Vagina (tissue), 2 donors: ENCODE measurements around the gene ADNP2. TPM values are rescaled to one million over a fixed set of nuclear protein-coding genes. Genes with fewer than 3 reads are reported as not detected.

Experiments used
- DNase-seq, 2 donors: peaks; one replicate each; pipeline ENCODE4 v3.0.0-alpha.2; 2017; ENCODE audit errors: extremely low spot score in 2 of 2
- H3K27ac ChIP-seq: fragments of 200-600 bp; sonication (generic); one replicate; pipeline ENCODE4 v1.5.1; 2019
- H3K27me3 ChIP-seq: fragments of 200-600 bp; sonication (generic); one replicate; pipeline ENCODE4 v1.5.1; 2019
- H3K36me3 ChIP-seq, 2 donors: fragments of 200-600 bp; sonication (generic); one replicate each; pipeline ENCODE4 v1.5.1; 2017 to 2019
- H3K4me1 ChIP-seq: fragments of 200-600 bp; sonication (generic); one replicate; pipeline ENCODE4 v1.5.1; 2019
- H3K4me3 ChIP-seq, 2 donors: fragments of 200-600 bp; sonication (generic); 1 replicate in 1 of 2; 2 replicates in 1 of 2; pipeline ENCODE4 v1.5.1; 2016 to 2019
- H3K9me3 ChIP-seq: fragments of 200-600 bp; sonication (generic); one replicate; pipeline ENCODE4 v1.5.1; 2019
- POLR2A ChIP-seq, 2 donors: fragments of 450-650 bp; IDR thresholded peaks; one replicate each; pipeline ENCODE4 v1.6.1; 2017; ENCODE audit warnings: antibody characterized with exemption in 2 of 2, mild to moderate bottlenecking in 2 of 2, moderate library complexity in 2 of 2
- POLR2AphosphoS5 ChIP-seq, 2 donors: sonication (generic); formaldehyde crosslinking; IDR thresholded peaks; one replicate each; pipeline ENCODE4 v1.9.0; 2017; ENCODE audit warnings: antibody characterized with exemption in 2 of 2, mild to moderate bottlenecking in 2 of 2, low read depth in 1 of 2; ENCODE audit not compliant: insufficient read depth in 1 of 2
- intact Hi-C: fragments of 100-400 bp; cut with DNase I; formaldehyde crosslinking; loops from one replicate; pipeline ENCODE4 v1.15.1; 2023
- total RNA-seq: library from RNA; depleted of rRNA; stranded (reverse); fragments of >200 nt; gene quantifications from one replicate; pipeline ENCODE4 v1.2.3, GENCODE V29; 2016
- TF ChIP-seq, protein P1 (sequence below), 3 experiments: fragments of 450-650 bp in 2 of 3; fragments of 200-600 bp in 1 of 3; sonication (generic) in 1 of 3; IDR thresholded peaks; one replicate each; pipeline ENCODE4 v1.5.1; 2017 to 2019; ENCODE audit warnings: antibody characterized with exemption in 3 of 3, mild to moderate bottlenecking in 2 of 3, moderate library complexity in 2 of 3

The ADNP2 gene
- total RNA-seq, 1 donor from 2014 or later, result 21.4 TPM

DNA sequence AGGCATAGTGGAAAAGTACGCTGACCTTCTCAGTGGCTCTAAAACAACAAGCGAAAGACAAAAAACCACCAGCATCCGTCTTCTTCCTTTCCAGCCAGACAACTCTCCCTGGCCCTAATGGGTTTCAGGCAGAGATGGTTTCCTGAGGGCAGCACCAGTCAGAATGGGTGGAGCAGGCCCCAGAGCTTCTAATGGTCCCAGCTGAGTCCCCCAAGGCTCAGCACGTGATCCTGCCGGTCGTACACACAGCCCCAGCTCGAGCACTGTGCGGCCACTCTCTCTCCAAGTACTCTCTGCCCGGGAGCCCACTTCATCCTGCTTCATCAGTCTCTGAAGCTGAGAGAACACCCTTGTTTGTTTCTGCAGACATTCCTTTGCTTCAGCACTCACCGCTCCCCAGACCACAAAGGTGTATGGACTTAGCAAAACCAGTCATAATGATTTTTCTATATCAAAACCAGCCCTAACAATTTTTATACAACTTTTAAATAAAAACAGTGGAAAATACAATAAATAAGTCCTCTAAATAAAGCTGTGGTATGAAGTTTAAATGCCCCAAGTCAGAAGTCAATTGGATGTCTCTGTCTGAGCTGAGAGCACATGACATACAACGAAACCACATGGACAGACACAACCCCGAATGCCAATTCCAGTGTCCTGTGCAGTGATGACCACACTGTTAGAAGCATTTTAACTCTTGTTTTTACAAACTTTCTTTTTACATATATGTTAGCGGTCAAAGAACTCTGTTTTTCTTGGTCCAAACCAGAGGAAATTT, 74.4 kb downstream of the ADNP2 start:
- intact Hi-C loops, result no loop called here
- DNase-seq, result no peak
- Histone ChIP-seq H3K4me1 (peaks cover 35% of the 10 kb centered on the region), H3K27me3 (no peaks in the 10 kb centered on the region), H3K4me3 (no peak overlapping the region), H3K27ac (no peak overlapping the region), H3K36me3 (no peaks in the 10 kb centered on the region), H3K9me3 (no peaks in the 10 kb centered on the region)
- TF ChIP-seq POLR2AphosphoS5 (IDR thresholded peaks at IDR 0.05; ENCODE audit: insufficient read depth in 1 of 2, low read depth in 1 of 2) (no peak), POLR2A (IDR thresholded peaks at IDR 0.05) (no peak)
- TF ChIP-seq, protein P1, sequence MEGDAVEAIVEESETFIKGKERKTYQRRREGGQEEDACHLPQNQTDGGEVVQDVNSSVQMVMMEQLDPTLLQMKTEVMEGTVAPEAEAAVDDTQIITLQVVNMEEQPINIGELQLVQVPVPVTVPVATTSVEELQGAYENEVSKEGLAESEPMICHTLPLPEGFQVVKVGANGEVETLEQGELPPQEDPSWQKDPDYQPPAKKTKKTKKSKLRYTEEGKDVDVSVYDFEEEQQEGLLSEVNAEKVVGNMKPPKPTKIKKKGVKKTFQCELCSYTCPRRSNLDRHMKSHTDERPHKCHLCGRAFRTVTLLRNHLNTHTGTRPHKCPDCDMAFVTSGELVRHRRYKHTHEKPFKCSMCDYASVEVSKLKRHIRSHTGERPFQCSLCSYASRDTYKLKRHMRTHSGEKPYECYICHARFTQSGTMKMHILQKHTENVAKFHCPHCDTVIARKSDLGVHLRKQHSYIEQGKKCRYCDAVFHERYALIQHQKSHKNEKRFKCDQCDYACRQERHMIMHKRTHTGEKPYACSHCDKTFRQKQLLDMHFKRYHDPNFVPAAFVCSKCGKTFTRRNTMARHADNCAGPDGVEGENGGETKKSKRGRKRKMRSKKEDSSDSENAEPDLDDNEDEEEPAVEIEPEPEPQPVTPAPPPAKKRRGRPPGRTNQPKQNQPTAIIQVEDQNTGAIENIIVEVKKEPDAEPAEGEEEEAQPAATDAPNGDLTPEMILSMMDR (IDR thresholded peaks at IDR 0.05), result no peak

DNA sequence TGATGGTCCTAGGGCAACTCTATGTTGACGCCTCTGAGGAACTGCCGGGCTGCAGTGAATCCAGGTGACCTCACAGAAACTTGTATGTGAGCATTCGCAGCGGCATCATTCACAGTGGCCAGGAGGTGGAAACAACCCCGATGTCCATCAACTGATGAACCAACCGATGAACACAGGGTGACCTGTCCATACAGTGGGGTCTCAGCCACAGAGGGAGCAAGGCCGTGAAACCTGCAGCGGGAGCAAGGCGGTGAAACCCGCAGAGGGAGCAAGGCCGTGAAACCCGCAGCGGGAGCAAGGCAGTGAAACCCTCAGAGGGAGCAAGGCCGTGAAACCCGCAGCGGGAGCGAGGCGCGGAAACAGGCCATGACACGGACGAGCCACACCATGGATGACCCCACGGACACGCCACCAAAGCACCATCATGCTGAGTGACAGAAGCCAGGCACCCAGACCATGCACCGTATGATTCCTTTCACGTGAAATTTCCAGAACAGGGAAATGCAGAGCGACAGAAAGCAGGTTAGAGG, 75.2 kb downstream of the ADNP2 start:
- Histone ChIP-seq H3K4me3 (no peak overlapping the region), H3K27me3 (no peaks in the 10 kb centered on the region), H3K27ac (no peak overlapping the region), H3K9me3 (no peaks in the 10 kb centered on the region), H3K36me3 (no peaks in the 10 kb centered on the region), H3K4me1 (peaks cover 31% of the 10 kb centered on the region)
- TF ChIP-seq, protein P1 (IDR thresholded peaks at IDR 0.05), result no peak
- TF ChIP-seq POLR2A (IDR thresholded peaks at IDR 0.05) (no peak), POLR2AphosphoS5 (IDR thresholded peaks at IDR 0.05; ENCODE audit: insufficient read depth in 1 of 2, low read depth in 1 of 2) (no peak)
- DNase-seq, result no peak
- intact Hi-C loops, result no loop called here

DNA sequence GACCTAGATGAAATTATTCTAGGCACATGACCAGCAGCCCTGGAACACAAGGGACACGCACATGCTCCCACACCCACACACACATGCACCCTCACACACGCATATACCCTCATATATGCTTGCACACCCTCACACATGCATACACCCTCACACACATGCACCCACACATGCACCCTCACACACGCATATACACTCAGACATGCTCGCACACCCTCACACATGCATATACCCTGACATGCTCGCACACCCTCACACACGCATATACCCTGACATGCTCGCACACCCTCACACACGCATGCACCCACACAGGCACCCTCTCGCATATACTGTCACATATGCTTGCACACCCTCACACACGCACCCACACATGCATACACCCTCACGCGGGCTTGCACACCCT, 76.5 kb downstream of the ADNP2 start:
- peaks cover 25% of the 10 kb centered on the region for H3K4me1 ChIP-seq
- no peak overlapping the region for H3K27ac ChIP-seq
- TF ChIP-seq POLR2A (IDR thresholded peaks at IDR 0.05), result no peak
- TF ChIP-seq POLR2AphosphoS5 (IDR thresholded peaks at IDR 0.05; ENCODE audit: insufficient read depth in 1 of 2, low read depth in 1 of 2), result no peak
- TF ChIP-seq, protein P1 (IDR thresholded peaks at IDR 0.05), result no peak
- no peak for DNase-seq
- H3K27me3 ChIP-seq, result no peaks in the 10 kb centered on the region
- intact Hi-C loops, result no loop called here
- H3K4me3 ChIP-seq, result no peak overlapping the region
- no peaks in the 10 kb centered on the region for H3K9me3 ChIP-seq
- H3K36me3 ChIP-seq, result no peaks in the 10 kb centered on the region

DNA sequence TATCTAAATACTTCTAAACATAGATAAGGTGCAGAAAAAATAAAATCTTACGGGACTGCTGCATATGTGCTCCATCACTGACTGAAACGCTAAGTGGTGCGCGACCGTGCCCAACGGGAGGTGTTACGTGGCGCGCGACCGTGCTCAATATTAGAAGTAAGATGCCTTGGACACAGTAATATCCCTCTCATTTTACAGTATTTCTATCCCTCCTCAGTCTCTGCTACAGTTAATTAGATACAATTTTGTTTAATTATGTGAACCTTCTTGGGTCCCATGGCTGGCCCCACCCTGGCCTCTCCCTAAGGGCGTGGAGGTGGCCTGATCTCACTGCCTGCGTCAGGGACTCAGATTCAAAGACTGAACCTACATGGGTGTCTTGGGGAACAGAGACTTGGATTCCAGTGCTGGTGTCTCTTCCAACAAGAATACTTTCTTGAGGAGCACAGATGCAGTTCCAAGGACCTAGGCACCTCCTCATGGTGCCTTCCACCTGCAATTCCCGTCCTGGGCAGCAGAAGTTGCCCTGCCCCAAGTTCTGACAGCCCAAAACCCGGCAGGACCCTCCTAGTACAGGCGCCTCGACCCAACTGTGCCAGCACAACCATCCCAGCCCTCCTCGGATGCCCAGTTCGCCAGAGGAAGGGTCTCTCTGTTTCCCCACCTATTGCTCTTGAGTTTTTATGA, 79.0 kb downstream of the ADNP2 start:
- Histone ChIP-seq H3K4me3 (no peak overlapping the region), H3K9me3 (no peaks in the 10 kb centered on the region), H3K4me1 (peaks cover 4% of the 10 kb centered on the region), H3K27me3 (no peaks in the 10 kb centered on the region), H3K27ac (no peak overlapping the region), H3K36me3 (no peaks in the 10 kb centered on the region)
- TF ChIP-seq POLR2A (IDR thresholded peaks at IDR 0.05) (no peak), POLR2AphosphoS5 (IDR thresholded peaks at IDR 0.05; ENCODE audit: insufficient read depth in 1 of 2, low read depth in 1 of 2) (no peak)
- TF ChIP-seq, protein P1 (IDR thresholded peaks at IDR 0.05), result no peak
- intact Hi-C loops, result no loop called here
- no peak for DNase-seq
